K562 (cell line): ENCODE data around the gene CCDC106. TPM values are rescaled to one million over a fixed set of nuclear protein-coding genes. Genes with fewer than 3 reads are reported as not detected.

Source experiments
- BRD9 ChIP-seq: fragments of 450-650 bp; IDR thresholded peaks from 2 replicates; pipeline ENCODE4 v1.6.1; 2018; ENCODE audit warnings: low read depth; ENCODE audit not compliant: partially characterized antibody
- DACH1 ChIP-seq: fragments of 450-650 bp; IDR thresholded peaks from 2 replicates; pipeline ENCODE4 v1.6.1; 2018; ENCODE audit not compliant: partially characterized antibody
- JUND ChIP-seq, 2 experiments: IDR thresholded peaks; 2 replicates in 1 of 2; 3 replicates in 1 of 2; pipeline ENCODE4 v1.6.1; 2011; ENCODE audit warnings: borderline replicate concordance in 2 of 2, low read depth in 2 of 2, low read length in 2 of 2, improper control_type of control experiment in 1 of 2, missing biosample characterization in 1 of 2, missing genetic modification characterization in 1 of 2, missing genetic modification reagents in 1 of 2
- MECOM ChIP-seq: fragments of 250-450 bp; sonication (Bioruptor Pico); IDR thresholded peaks from 2 replicates; pipeline ENCODE4 v1.8.0; 2022; ENCODE audit warnings: inconsistent platforms
- MEF2A ChIP-seq: IDR thresholded peaks from 2 replicates; pipeline ENCODE4 v1.6.1; 2011; ENCODE audit warnings: low read depth, mild to moderate bottlenecking, low read length, moderate library complexity; ENCODE audit not compliant: control insufficient read depth
- NCOA6 ChIP-seq: fragments of 450-650 bp; IDR thresholded peaks from 2 replicates; pipeline ENCODE4 v1.6.1; 2017; ENCODE audit warnings: mild to moderate bottlenecking
- NFIC ChIP-seq: fragments of 450-650 bp; IDR thresholded peaks from 2 replicates; pipeline ENCODE4 v1.6.1; 2017; ENCODE audit warnings: mild to moderate bottlenecking, inconsistent platforms
- POLR2AphosphoS5 ChIP-seq: IDR thresholded peaks from 2 replicates; pipeline ENCODE4 v1.6.1; 2011; ENCODE audit warnings: mild to moderate bottlenecking, low read depth, low read length, moderate library complexity; ENCODE audit not compliant: control insufficient read depth, insufficient read depth
- RFX7 ChIP-seq: fragments of 250-450 bp; sonication (Bioruptor Pico); IDR thresholded peaks from 2 replicates; pipeline ENCODE4 v1.5.1; 2021; ENCODE audit warnings: mild to moderate bottlenecking
- STAG1 ChIP-seq: sonication (generic); formaldehyde crosslinking; IDR thresholded peaks from 2 replicates; pipeline ENCODE4 v1.5.0; 2020; ENCODE audit warnings: missing genetic modification reagents, borderline replicate concordance
- TBP ChIP-seq: optimal IDR thresholded peaks from 2 replicates; pipeline ENCODE3; 2011; ENCODE audit warnings: low read depth, low read length, improper control_type of control experiment
- TGIF2 ChIP-seq: sonication (generic); formaldehyde crosslinking; IDR thresholded peaks from 2 replicates; pipeline ENCODE4 v1.8.1; 2022; ENCODE audit warnings: mild to moderate bottlenecking, missing genetic modification reagents, moderate library complexity
- ZNF143 ChIP-seq: sonication (generic); formaldehyde crosslinking; IDR thresholded peaks from 2 replicates; pipeline ENCODE4 v1.9.0; 2022; ENCODE audit warnings: mild to moderate bottlenecking, missing genetic modification reagents
- ZNF408 ChIP-seq: fragments of 250-450 bp; sonication (Bioruptor Pico); IDR thresholded peaks from 2 replicates; pipeline ENCODE4 v1.4.0; 2020; ENCODE audit warnings: low read depth, mild to moderate bottlenecking, moderate library complexity
- ZNF551 ChIP-seq: fragments of 250-450 bp; sonication (Bioruptor Pico); IDR thresholded peaks from 2 replicates; pipeline ENCODE4 v1.5.0; 2021; ENCODE audit warnings: mild to moderate bottlenecking, moderate library complexity
- ZNF699 ChIP-seq: fragments of 250-450 bp; sonication (Bioruptor Pico); IDR thresholded peaks from 2 replicates; pipeline ENCODE4 v1.8.0; 2021; ENCODE audit warnings: mild to moderate bottlenecking, moderate library complexity; ENCODE audit not compliant: insufficient replicate concordance
- ZNF785 ChIP-seq: fragments of 250-450 bp; sonication (Bioruptor Pico); IDR thresholded peaks from 2 replicates; pipeline ENCODE4 v1.4.0; 2020; ENCODE audit warnings: mild to moderate bottlenecking
- polyA plus RNA-seq, 8 experiments: library from polyadenylated mRNA; depleted of rRNA in 4 of 8; stranded (reverse) in 5 of 8; unstranded in 3 of 8; fragments of >200 nt; fragmentation: Nextera tagmentation in 2 of 8; fragmentation: Illumina TruSeq in 1 of 8; extraction: Ambion mirVana in 2 of 8; extraction: Trizol in 1 of 8; gene quantifications; 2 replicates each; pipeline versions ENCODE4 v1.2.1 to v1.2.3, GENCODE V29; 2011 to 2014; ENCODE audit warnings: inconsistent platforms in 1 of 8, missing spikeins in 1 of 8
- total RNA-seq, 7 experiments: library from RNA; depleted of rRNA in 6 of 7; stranded (reverse); fragments of >200 nt in 6 of 7; fragmentation: Illumina TruSeq in 2 of 7; extraction: Trizol in 2 of 7; gene quantifications; 2 replicates each; pipeline versions ENCODE4 v1.2.1 to v1.2.3, GENCODE V29; 2011 to 2021; ENCODE audit warnings: low replicate concordance in 1 of 7
- TF ChIP-seq, protein P1 (sequence below): fragments of 450-650 bp; IDR thresholded peaks from 2 replicates; pipeline ENCODE4 v1.6.1; 2018; ENCODE audit not compliant: partially characterized antibody
- TF ChIP-seq, protein P2 (sequence below): sonication (generic); formaldehyde crosslinking; IDR thresholded peaks from 2 replicates; pipeline ENCODE4 v1.8.1; 2022; ENCODE audit warnings: missing genetic modification reagents
- TF ChIP-seq, protein P3 (sequence below): fragments of 450-650 bp; IDR thresholded peaks from 2 replicates; pipeline ENCODE4 v1.7.1; 2018; ENCODE audit warnings: mild to moderate bottlenecking, low read depth; ENCODE audit not compliant: partially characterized antibody

The CCDC106 gene
- total and polyA plus RNA-seq, 9 of the 15 experiments (the other 6 are each of a cell fraction or from before 2014, with no cell fraction given): 0.10 to 27.5 (median 15.0) TPM; not detected in 1

DNA sequence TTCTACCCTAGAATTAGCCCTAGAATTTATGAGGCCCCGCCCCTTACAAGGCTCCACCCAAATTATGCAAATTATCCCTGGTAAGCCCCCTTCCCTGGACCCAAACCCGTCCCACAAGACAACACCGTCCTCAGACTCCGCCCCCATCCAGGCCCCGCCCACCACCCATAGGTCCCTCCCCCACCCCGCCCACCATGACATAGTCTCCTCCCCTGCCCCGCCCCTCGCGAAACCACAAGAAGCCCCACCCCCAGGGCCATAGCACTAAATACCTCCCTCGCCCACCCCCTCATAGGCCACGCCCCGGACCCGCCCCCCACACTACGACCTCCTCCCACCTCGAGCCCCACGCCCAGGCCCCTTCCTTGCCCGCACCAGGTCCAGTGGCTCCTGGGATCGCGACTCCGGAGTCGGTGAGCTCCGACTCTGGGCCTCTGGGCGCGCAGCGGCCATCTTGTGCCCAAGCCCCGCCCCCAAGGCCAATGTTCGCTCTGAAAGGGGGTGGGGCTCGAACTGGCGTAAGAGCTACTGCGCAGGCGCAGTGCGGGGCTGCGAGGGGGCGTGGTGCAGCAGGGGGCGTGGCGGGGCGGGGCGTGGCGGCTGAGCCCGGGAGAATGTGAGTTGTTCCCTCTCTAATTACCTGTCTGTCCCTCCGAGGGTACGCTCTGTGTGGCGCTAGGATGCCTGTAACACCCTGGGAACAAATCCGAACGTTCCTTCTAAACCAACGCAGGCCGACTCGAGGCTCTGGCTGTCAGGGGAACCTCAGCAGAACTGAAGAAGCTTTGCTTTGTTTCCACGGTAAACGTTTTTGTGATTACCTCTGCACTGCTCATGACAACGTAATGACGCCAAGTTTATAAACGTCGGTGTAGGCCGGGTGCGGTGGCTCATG, 23.7 kb upstream of the CCDC106 start, which contains the start of gene ZNF784 (continued):
- TF ChIP-seq, protein P1, sequence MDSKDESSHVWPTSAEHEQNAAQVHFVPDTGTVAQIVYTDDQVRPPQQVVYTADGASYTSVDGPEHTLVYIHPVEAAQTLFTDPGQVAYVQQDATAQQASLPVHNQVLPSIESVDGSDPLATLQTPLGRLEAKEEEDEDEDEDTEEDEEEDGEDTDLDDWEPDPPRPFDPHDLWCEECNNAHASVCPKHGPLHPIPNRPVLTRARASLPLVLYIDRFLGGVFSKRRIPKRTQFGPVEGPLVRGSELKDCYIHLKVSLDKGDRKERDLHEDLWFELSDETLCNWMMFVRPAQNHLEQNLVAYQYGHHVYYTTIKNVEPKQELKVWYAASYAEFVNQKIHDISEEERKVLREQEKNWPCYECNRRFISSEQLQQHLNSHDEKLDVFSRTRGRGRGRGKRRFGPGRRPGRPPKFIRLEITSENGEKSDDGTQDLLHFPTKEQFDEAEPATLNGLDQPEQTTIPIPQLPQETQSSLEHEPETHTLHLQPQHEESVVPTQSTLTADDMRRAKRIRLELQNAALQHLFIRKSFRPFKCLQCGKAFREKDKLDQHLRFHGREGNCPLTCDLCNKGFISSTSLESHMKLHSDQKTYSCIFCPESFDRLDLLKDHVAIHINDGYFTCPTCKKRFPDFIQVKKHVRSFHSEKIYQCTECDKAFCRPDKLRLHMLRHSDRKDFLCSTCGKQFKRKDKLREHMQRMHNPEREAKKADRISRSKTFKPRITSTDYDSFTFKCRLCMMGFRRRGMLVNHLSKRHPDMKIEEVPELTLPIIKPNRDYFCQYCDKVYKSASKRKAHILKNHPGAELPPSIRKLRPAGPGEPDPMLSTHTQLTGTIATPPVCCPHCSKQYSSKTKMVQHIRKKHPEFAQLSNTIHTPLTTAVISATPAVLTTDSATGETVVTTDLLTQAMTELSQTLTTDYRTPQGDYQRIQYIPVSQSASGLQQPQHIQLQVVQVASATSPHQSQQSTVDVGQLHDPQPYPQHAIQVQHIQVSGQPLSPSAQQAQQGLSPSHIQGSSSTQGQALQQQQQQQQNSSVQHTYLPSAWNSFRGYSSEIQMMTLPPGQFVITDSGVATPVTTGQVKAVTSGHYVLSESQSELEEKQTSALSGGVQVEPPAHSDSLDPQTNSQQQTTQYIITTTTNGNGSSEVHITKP: no peak
- TF ChIP-seq JUND (IDR thresholded peaks at IDR 0.05; ENCODE audit: borderline replicate concordance, low read depth, low read length) (peak; percentile 54; the same call in 1 of the 2 replicates), JUND (tag; IDR thresholded peaks at IDR 0.05; ENCODE audit: borderline replicate concordance, low read depth, low read length) (no peak), TBP (peak; percentile 95), ZNF143 (CRISPR knock-in tag) (no peak), TGIF2 (CRISPR knock-in tag) (no peak; the same call in 1 of the 2 replicates), STAG1 (CRISPR knock-in tag) (no peak), ZNF785 (CRISPR knock-in tag) (no peak), BRD9 (no peak), ZNF408 (CRISPR knock-in tag) (no peak), DACH1 (no peak), POLR2AphosphoS5 (peak; percentile 83), NFIC (no peak), ZNF551 (CRISPR knock-in tag) (no peak), MECOM (no peak), NCOA6 (no peak), RFX7 (CRISPR knock-in tag) (no peak), MEF2A (no peak), ZNF699 (CRISPR knock-in tag) (no peak)
- TF ChIP-seq, protein P2, sequence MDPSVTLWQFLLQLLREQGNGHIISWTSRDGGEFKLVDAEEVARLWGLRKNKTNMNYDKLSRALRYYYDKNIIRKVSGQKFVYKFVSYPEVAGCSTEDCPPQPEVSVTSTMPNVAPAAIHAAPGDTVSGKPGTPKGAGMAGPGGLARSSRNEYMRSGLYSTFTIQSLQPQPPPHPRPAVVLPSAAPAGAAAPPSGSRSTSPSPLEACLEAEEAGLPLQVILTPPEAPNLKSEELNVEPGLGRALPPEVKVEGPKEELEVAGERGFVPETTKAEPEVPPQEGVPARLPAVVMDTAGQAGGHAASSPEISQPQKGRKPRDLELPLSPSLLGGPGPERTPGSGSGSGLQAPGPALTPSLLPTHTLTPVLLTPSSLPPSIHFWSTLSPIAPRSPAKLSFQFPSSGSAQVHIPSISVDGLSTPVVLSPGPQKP (CRISPR knock-in tag): no peak
- TF ChIP-seq, protein P3, sequence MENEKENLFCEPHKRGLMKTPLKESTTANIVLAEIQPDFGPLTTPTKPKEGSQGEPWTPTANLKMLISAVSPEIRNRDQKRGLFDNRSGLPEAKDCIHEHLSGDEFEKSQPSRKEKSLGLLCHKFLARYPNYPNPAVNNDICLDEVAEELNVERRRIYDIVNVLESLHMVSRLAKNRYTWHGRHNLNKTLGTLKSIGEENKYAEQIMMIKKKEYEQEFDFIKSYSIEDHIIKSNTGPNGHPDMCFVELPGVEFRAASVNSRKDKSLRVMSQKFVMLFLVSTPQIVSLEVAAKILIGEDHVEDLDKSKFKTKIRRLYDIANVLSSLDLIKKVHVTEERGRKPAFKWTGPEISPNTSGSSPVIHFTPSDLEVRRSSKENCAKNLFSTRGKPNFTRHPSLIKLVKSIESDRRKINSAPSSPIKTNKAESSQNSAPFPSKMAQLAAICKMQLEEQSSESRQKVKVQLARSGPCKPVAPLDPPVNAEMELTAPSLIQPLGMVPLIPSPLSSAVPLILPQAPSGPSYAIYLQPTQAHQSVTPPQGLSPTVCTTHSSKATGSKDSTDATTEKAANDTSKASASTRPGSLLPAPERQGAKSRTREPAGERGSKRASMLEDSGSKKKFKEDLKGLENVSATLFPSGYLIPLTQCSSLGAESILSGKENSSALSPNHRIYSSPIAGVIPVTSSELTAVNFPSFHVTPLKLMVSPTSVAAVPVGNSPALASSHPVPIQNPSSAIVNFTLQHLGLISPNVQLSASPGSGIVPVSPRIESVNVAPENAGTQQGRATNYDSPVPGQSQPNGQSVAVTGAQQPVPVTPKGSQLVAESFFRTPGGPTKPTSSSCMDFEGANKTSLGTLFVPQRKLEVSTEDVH: no peak
